GM18868 (cell line): ENCODE data around the gene GGT6.

ENCODE experiments used
- ATAC-seq: cut with Tn5 transposase; IDR thresholded peaks from one replicate; pipeline ENCODE4 v1.9.1; 2021; ENCODE audit warnings: mild to moderate bottlenecking, moderate library complexity; ENCODE audit not compliant: unreplicated experiment

The GGT6 gene

GRCh38 chr17:4540687-4541327 lies 19.6 kb downstream of the GGT6 start:
- no peak for ATAC-seq

- no peak for ATAC-seq
Observed at GRCh38 chr17:4540224-4540651, 20.1 kb downstream of the GGT6 start.

DNA sequence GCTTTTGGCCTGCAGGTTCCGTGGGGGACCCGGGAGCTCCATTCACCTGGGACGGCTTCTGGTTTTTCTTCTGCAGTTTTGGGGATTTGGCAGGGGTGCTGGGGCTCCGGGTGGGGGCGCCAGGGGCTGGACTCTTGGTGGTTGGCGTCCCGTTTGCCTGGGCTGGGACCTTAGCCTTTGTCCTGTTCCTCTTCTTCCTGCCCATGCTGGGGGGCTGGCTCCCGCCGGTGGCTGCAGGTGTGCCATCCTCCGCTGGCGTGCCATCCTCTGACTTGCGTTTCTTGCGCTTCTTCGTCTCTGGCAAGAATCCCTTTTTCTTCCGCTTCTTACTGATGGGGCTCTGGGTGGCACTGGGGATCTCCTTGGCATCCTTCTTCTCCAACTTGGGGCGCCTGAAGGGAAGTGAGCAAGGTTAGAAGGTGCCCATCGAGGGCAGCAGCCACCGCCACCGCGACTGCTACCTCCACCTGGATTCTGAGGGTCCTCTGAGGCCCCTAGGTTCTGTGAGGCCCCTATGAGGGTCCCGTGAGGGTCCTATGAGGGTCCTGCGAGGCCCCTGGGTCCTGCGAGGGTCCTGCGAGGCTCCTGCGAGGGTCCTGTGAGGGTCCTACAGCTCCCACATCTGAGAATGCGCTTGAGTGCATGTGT lies 20.7 kb downstream of the GGT6 start:
- ATAC-seq, result no peak

DNA sequence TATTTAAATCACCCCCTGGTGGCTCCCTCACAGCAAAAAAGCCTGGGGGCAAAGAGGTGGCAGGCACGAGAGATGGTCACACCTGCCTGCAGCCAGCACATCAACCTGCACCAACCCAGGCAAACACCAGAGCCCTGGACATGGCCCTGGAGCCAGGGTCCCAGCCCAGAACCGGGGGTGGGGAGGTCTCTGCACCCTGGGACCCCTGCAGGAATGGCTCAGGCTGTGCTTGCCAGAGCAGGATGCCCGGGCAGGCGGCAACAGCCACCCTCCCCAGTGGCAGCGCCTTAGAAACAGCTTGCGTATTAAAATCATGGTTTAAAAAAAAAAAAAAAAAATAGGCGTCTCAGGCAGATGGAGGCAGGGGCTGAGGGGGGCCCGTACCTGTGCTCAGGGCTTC lies 21.4 kb downstream of the GGT6 start:
- ATAC-seq, result no peak

- ATAC-seq, result no peak
Observed at GRCh38 chr17:4538236-4539002, 22.0 kb downstream of the GGT6 start.

GRCh38 chr17:4537451-4538235 lies 22.7 kb downstream of the GGT6 start:
- ATAC-seq, result no peak

GRCh38 chr17:4536742-4537411 lies 23.5 kb downstream of the GGT6 start:
- ATAC-seq, result no peak

- ATAC-seq, result no peak
Observed at GRCh38 chr17:4536259-4536741, 24.1 kb downstream of the GGT6 start.

DNA sequence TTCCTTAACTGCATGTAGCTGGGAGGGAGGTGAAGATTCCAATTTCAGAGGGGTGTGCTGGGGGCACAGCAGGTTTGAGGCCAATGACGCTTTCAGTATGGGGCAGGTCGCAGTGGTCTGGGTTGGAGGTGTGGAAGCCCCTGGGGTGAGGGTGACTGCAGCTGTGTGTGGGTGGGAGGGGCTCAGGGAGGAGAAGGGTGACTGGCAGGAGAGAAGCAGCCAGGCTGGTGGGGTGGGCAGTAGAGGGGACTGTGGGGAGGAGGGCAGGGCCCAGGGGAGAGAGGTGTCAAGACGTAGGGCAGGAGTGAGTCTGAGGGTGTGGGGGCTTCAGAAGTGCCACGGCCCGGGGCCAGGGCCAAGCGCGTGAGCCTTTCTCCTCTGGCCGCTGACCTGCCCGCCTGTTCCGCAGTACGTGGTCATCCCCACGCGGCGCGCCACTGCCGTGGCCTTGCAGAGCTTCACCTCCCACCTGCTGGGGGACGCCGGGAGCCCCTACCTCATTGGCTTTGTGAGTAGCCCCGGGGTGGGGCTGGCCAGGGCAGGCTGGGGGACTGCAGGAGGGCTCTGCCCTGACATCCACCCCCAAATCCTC lies 24.6 kb downstream of the GGT6 start:
- ATAC-seq, result no peak

DNA sequence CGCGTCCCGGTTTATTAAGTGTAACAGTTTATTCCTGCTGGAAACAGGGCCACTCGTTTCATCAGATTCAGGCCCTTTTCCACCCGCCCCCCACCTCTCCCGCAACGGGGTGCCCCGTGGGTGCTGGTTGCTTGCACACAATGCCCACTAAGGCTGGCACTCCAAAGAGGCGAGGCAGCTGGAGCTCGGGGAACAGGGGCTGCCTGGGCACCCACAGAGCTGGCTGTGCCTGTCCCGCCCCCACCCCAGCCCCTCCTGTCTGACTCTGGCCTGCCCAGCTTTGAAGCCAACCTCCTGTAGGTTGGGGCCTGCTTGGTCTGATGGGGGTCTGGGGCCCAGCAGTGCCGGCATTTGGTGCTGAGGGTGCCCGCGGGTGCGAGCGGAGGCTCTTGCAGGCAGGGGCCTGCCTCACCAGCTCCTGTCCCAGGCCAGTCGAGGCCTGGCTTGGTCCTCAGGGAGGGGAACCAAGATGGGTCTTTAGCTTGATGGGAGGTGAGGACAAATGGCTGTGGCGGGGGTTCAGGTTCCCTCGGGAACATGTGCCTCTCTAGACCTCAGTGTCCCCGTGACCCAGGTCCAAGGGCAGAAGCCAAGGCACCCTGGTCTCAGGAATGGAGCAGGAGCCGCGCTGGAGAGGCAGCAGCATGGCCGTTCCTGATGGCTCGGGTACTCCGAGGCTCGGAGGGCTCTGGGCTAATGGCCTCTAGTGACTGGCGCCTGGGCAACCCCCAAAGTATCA lies 25.3 kb downstream of the GGT6 start:
- ATAC-seq, result no peak

DNA sequence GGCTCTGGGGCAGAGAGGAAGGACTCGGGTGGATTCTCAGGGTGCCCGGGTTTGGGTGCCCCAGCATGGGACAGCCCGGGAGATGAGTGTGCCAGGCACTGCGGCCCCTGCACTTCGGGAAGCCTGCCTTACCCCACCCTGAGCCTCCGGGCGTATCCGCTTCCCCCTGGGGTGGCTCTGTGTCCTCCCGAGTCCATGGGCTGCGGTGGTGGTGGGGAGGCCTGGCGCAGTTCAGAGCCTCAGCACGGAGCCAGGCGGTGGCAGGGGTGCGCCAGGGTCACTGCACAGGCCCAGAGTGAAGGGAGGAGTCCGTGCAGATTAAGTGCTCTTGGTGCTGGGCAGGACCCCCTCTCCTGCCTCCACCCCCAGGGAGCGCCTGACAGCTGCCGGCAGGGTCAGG lies 25.9 kb downstream of the GGT6 start:
- no peak for ATAC-seq

GRCh38 chr17:4533523-4534504 lies 26.6 kb downstream of the GGT6 start:
- ATAC-seq, result no peak

DNA sequence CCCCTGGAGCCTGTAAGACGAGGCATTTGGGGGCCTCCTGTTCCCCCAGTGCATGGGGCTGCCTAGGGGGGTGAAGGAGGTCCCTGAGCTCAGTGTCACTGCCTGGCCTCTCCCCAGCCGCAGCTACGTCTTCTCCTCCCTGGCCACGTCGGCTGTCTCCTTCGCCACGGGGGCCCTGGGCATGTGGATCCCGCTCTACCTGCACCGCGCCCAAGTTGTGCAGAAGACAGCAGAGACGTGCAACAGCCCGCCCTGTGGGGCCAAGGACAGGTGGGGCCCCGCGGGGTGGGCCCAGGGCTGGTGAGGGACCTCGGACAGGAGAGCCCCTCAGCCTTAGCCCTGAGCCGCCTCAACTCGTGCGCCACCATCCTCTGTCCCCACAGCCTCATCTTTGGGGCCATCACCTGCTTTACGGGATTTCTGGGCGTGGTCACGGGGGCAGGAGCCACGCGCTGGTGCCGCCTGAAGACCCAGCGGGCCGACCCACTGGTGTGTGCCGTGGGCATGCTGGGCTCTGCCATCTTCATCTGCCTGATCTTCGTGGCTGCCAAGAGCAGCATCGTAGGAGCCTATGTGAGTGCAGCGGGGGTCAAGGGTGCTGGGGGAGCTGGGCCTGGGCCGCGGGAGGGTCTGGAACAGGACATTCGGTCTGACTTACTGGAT lies 27.4 kb downstream of the GGT6 start:
- ATAC-seq, result no peak

DNA sequence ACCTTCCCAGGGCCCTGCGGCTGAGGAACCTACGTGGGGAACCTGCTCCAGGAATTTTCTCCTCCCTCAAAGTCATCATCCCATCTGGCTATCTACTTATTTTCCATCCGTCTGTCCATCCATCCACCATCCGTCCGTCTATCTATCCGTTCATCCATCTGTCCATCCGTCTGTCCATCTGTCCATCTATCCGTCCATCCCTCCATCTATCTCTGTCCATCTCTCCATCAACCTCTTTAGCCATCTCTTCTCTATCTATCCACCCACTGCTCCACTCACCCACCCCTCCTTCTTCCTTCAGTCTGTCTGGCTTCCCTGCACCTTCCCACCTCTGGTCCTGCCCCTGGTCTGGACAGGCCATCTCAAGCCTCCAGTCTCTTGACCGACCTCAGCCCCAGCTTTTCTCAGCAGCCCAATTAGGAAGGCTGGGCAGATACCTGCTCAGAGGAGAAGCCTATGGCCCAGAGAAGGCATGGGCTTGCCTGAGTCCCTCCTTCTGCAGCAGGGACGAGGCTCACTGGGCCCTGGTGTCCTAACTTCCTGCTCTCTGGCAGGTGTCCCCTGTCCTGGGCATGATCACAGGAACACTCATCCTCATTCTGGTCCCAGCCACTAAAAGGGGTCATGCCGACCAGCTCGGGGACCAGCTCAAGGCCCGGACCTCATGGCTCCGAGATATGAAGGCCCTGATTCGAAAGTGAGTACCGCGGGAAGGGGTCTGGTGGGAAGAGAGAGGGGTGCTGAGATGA lies 28.2 kb downstream of the GGT6 start:
- ATAC-seq, result no peak

- ATAC-seq, result no peak
Observed at GRCh38 chr17:4530799-4531730, 29.3 kb downstream of the GGT6 start.

GRCh38 chr17:4529533-4530152 lies 30.7 kb downstream of the GGT6 start:
- ATAC-seq, result no peak
